NCI-H1930 (cell line): ENCODE data around the gene TESK1.
A peak's percentile ranks its signal among the peaks of the same experiment; 100 is the strongest.

ENCODE experiments used
- DNase-seq, 2 experiments: peaks; one replicate each; lab custom pipeline; 2025; lab: John Stamatoyannopoulos, UW

Gene TESK1

GRCh38 chr9:35646533-35647265 is 41.6 kb downstream of the TESK1 start:
- peak; percentile 88 to 92 for DNase-seq

- no peak for DNase-seq
Measured at GRCh38 chr9:35649431-35650340, 44.6 kb downstream of the TESK1 start.

- no peak for DNase-seq
Measured at GRCh38 chr9:35650341-35651158, 45.5 kb downstream of the TESK1 start, which contains the start of gene SIT1. SIT1 (minus strand) TSS chr9:35650931; CDS start chr9:35650853, 78 bp downstream.

- no peak for DNase-seq
Measured at GRCh38 chr9:35651956-35652828, 47.1 kb downstream of the TESK1 start.

GRCh38 chr9:35652829-35653209 is 47.8 kb downstream of the TESK1 start:
- DNase-seq, result no peak

GRCh38 chr9:35653611-35654010 is 48.5 kb downstream of the TESK1 start:
- no peak for DNase-seq

- no peak for DNase-seq
Measured at GRCh38 chr9:35656348-35656747, 51.3 kb downstream of the TESK1 start.

GRCh38 chr9:35656831-35657545 is 51.9 kb downstream of the TESK1 start:
- peak in 1 of 2 experiments; percentile 59 for DNase-seq

- DNase-seq, result peak; percentile 99
Measured at GRCh38 chr9:35657546-35658136, 52.6 kb downstream of the TESK1 start, which contains the start of gene RMRP. RMRP (minus strand) TSS chr9:35658019.

GRCh38 chr9:35658137-35658967 is 53.3 kb downstream of the TESK1 start, which contains the start of gene CCDC107:
CCDC107 (plus strand) TSS chr9:35658292; CDS start chr9:35658380, 88 bp downstream.
- peak; percentile 74 to 93 for DNase-seq

- DNase-seq, result no peak
Measured at GRCh38 chr9:35658968-35659220, 53.8 kb downstream of the TESK1 start.

- no peak for DNase-seq
Measured at GRCh38 chr9:35659340-35659739, 54.3 kb downstream of the TESK1 start.
